Nephron progenitor cell (in vitro differentiated cells): ENCODE measurements around the gene KIF26B.

Source experiments
- DNase-seq: peaks from one replicate; pipeline ENCODE4 v3.0.0; 2021
- H3K27ac Mint-ChIP-seq: 2 replicates; pipeline ENCODE4 v1.8.0; 2021; ENCODE audit warnings: mild to moderate bottlenecking, moderate library complexity, mixed read lengths
- H3K27me3 Mint-ChIP-seq: 2 replicates; pipeline ENCODE4 v1.8.0; 2021; ENCODE audit warnings: mild to moderate bottlenecking, low read depth, mixed read lengths; ENCODE audit not compliant: poor library complexity
- H3K36me3 Mint-ChIP-seq: 2 replicates; pipeline ENCODE4 v1.8.0; 2021; ENCODE audit warnings: low read depth, mixed read lengths
- H3K4me1 Mint-ChIP-seq: 2 replicates; pipeline ENCODE4 v1.8.0; 2021; ENCODE audit warnings: mixed read lengths
- H3K4me3 Mint-ChIP-seq: 2 replicates; pipeline ENCODE4 v1.8.0; 2021; ENCODE audit warnings: mild to moderate bottlenecking, moderate library complexity, mixed read lengths
- H3K9me3 Mint-ChIP-seq: 2 replicates; pipeline ENCODE4 v1.8.0; 2021; ENCODE audit warnings: mild to moderate bottlenecking, moderate library complexity, mixed read lengths
- CTCF ChIP-seq: fragments of 200-600 bp; sonication (generic); IDR thresholded peaks from 2 replicates; pipeline ENCODE4 v1.5.0; 2021; ENCODE audit warnings: antibody characterized with exemption

KIF26B gene

GRCh38 chr1:245260883-245261282 is 106.1 kb downstream of the KIF26B start:
- H3K4me3 Mint-ChIP-seq = no peak overlapping the region
- peaks cover 60% of the 10 kb centered on the region for H3K4me1 Mint-ChIP-seq

GRCh38 chr1:245261786-245262185 is 107.0 kb downstream of the KIF26B start:
- Mint-ChIP-seq H3K9me3 (no peaks in the 10 kb centered on the region), H3K4me1 (peaks cover 54% of the 10 kb centered on the region), H3K27me3 (no peaks in the 10 kb centered on the region), H3K36me3 (peaks cover 11% of the 10 kb centered on the region), H3K27ac (peak overlapping the region; percentile 34), H3K4me3 (no peak overlapping the region)
- TF ChIP-seq CTCF = no peak
- DNase-seq = no peak

More at GRCh38 chr1:245260883-245261282, 106.1 kb downstream of the KIF26B start:
- Mint-ChIP-seq H3K9me3 (no peaks in the 10 kb centered on the region), H3K36me3 (peaks cover 18% of the 10 kb centered on the region), H3K27ac (no peak overlapping the region), H3K27me3 (no peaks in the 10 kb centered on the region)
- no peak for TF ChIP-seq CTCF
- DNase-seq = no peak

GRCh38 chr1:245263529-245264095 is 108.8 kb downstream of the KIF26B start:
- H3K36me3 Mint-ChIP-seq = no peaks in the 10 kb centered on the region
- H3K27me3 Mint-ChIP-seq = no peaks in the 10 kb centered on the region
- DNase-seq = no peak
- TF ChIP-seq CTCF = no peak
- no peak overlapping the region for H3K27ac Mint-ChIP-seq
- no peak overlapping the region for H3K4me3 Mint-ChIP-seq
- peaks cover 57% of the 10 kb centered on the region for H3K4me1 Mint-ChIP-seq
- H3K9me3 Mint-ChIP-seq = no peaks in the 10 kb centered on the region

GRCh38 chr1:245264226-245264625 is 109.4 kb downstream of the KIF26B start:
- Mint-ChIP-seq H3K27ac (no peak overlapping the region), H3K27me3 (no peaks in the 10 kb centered on the region), H3K9me3 (no peaks in the 10 kb centered on the region), H3K4me1 (peaks cover 60% of the 10 kb centered on the region), H3K4me3 (no peak overlapping the region), H3K36me3 (no peaks in the 10 kb centered on the region)
- no peak for TF ChIP-seq CTCF
- no peak for DNase-seq

GRCh38 chr1:245266105-245266504 is 111.3 kb downstream of the KIF26B start:
- no peak for DNase-seq
- Mint-ChIP-seq H3K27me3 (no peaks in the 10 kb centered on the region), H3K9me3 (peaks cover 11% of the 10 kb centered on the region), H3K27ac (peak overlapping the region; percentile 59), H3K4me3 (no peak overlapping the region), H3K4me1 (peaks cover 65% of the 10 kb centered on the region), H3K36me3 (peaks cover 14% of the 10 kb centered on the region)
- no peak for TF ChIP-seq CTCF

GRCh38 chr1:245270063-245270462 is 115.3 kb downstream of the KIF26B start:
- Mint-ChIP-seq H3K4me1 (peaks cover 34% of the 10 kb centered on the region), H3K4me3 (no peak overlapping the region), H3K27me3 (no peaks in the 10 kb centered on the region), H3K9me3 (peaks cover 30% of the 10 kb centered on the region), H3K36me3 (peaks cover 40% of the 10 kb centered on the region), H3K27ac (no peak overlapping the region)
- DNase-seq = no peak
- no peak for TF ChIP-seq CTCF
